ENCODE results near the gene DNAJC22.
A peak's percentile ranks its signal among the peaks of the same experiment; 100 is the strongest.
"Not testable (repeated sequence)": the region's sequence is repeated elsewhere in the genome, so short reads cannot be mapped to it uniquely, and the experiment has no call there.

DNAJC22 gene

GRCh38 chr12:49331380-49332222 lies 15.1 kb upstream of the DNAJC22 start:
- DNase-seq = no peak

- DNase-seq = no peak
Measured at GRCh38 chr12:49332441-49332861, 14.2 kb upstream of the DNAJC22 start.

GRCh38 chr12:49332891-49333371 lies 13.8 kb upstream of the DNAJC22 start:
- no peak for DNase-seq

GRCh38 chr12:49333778-49334177 lies 12.9 kb upstream of the DNAJC22 start:
- DNase-seq = not testable (repeated sequence)

GRCh38 chr12:49334226-49334625 lies 12.5 kb upstream of the DNAJC22 start:
- DNase-seq = no peak

GRCh38 chr12:49334681-49335080 lies 12.0 kb upstream of the DNAJC22 start:
- DNase-seq = no peak

- DNase-seq = no peak
Measured at GRCh38 chr12:49335118-49335954, 11.4 kb upstream of the DNAJC22 start.

- no peak for DNase-seq
Measured at GRCh38 chr12:49335955-49336644, 10.6 kb upstream of the DNAJC22 start.

GRCh38 chr12:49336645-49337584 lies 9.8 kb upstream of the DNAJC22 start, which contains the start of gene C1QL4:
Gene C1QL4 (minus strand): TSS chr12:49337188. CDS start chr12:49336477, 711 bp downstream.
- peak; percentile 72 to 86 (median 82) for DNase-seq

- no peak for DNase-seq
Measured at GRCh38 chr12:49338830-49339463, 7.7 kb upstream of the DNAJC22 start.

GRCh38 chr12:49339464-49339861 lies 7.2 kb upstream of the DNAJC22 start:
- no peak for DNase-seq

GRCh38 chr12:49340095-49340870 lies 6.4 kb upstream of the DNAJC22 start:
- no peak for DNase-seq

GRCh38 chr12:49340971-49341776 lies 5.5 kb upstream of the DNAJC22 start:
- no peak for DNase-seq

- DNase-seq = no peak
Measured at GRCh38 chr12:49341777-49342065, 5.0 kb upstream of the DNAJC22 start.

GRCh38 chr12:49342066-49342913 lies 4.4 kb upstream of the DNAJC22 start:
- DNase-seq = peak; percentile 46 to 73 (median 64)

GRCh38 chr12:49342914-49343731 lies 3.6 kb upstream of the DNAJC22 start:
- no peak for DNase-seq

GRCh38 chr12:49344486-49345050 lies 2.1 kb upstream of the DNAJC22 start:
- no peak for DNase-seq

Data from T-helper 2 cell (primary cell).